ENCODE data around the gene LCMT1.
"Not testable (repeated sequence)": the region's sequence is repeated elsewhere in the genome, so short reads cannot be mapped to it uniquely, and the experiment has no call there.

The LCMT1 gene

DNA sequence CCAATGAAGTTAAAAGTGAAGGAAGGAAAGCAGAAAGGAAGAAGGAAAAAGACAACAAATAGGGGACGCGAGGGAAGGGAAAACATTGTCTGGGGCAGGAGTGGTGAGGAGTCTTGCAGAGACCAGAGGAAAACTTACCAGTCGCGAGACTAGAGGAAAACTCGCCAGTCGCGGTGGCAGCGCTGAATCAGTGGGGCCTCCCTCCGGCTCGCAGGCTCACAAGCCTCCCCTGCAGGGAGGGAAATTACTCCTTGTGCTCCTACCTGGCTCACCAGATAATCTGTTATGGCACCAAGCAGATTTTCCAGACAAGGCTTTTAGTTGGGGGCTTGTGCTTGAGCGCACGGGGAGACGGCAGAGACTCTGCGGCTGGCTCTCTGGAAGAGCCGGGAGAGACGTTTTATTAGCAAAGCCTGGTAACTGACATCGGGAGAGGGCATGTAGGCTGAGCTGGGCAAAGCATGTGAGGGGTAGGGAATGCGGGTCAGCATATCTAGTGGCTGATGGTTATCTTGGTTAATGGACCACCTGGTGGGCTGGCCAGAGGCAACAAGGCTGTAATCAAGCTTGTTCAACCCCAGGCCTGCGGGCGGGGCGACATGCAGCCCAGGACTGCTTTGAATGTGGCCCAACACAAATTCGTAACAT lies 37.1 kb downstream of the LCMT1 start:
- no peak for FAIRE-seq

DNA sequence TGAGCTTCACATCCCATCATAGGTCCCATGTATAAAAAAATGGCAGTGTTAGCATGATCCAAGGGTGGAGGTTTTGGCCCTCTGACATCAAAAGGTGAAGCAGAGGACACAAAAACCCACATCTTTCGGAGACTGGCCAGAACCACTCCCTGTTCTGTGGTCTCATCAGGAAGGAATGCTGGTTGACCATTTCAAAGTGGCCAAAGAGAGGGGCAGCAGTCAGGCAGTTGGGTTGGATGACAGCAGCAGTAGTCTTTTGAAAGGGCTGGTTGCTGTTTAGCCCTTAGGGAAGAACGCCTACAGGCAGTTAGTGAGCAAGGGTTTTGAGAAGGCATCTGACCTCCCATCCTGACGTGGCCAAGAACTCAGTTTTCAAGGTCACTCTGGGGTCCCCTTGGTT lies 40.5 kb downstream of the LCMT1 start:
- no peak for FAIRE-seq

DNA sequence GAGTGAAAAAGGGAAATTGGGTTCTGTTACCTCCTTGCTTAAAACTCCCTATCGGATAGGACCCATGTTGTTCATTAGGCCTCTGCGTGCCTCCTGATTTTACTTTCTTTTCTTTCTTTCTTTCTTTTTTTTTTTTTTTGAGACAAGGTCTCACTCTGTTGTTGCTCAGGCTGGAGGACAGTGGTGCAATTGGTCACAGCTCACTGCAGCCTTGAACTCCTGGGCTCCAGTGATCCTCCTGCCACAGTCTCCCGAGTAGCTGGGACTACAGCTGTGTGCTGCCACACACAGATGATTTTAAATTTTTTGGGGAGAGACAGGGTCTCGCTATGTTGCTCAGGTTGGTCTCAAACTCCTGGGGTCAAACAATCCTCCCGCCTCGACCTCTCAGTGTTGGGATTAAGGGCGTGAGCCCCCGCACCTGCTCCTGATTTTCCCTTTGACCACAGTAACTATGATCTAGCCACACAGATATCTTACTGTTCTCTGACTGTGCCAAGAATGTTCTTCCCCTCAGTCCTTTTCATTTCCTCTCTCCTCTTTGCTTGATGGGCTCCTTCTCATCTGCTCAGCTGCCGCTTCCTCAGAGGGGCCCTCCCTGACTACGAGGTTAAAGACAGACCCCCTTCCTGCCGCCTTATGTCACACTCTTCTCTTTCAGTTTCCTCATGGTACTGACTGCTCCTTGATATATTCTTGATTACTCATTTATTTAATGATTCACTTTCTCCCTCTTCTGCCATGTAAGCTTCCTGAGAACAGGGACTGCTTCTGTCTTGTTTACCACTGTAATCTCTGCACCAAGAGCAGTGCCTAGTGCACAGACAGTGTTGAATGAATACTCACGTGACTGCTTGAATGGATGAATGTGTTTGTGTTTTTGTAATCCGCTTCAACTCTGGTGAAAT lies 44.3 kb downstream of the LCMT1 start:
- no peak for FAIRE-seq

DNA sequence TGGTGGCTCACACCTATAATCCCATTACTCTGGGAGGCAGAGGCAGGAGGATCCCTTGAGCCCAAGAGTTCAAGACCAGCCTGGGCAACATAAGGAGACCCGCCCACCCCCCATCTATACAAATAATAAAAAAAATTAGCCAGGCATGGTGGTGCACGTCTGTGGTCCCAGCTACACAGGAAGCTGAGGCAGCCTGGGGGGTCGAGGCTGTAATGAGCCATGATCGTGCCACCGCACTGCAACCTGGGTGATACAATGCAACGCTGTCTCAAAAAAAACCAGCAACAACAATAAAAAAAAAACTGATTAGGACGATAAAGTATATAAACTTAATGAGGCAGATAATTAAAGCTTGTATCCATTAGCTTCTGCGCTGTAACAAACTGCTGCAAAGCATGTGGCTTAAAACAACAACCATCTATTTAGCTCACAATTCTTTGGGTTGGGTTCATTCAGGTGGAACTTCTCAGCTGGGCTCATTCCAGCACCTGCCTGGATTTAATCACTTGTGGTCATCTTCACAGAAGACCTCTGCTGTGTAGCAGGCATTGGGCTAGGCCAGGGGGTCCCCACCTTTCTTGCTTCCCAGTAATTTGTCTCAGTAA lies 45.8 kb downstream of the LCMT1 start:
- FAIRE-seq = no peak

DNA sequence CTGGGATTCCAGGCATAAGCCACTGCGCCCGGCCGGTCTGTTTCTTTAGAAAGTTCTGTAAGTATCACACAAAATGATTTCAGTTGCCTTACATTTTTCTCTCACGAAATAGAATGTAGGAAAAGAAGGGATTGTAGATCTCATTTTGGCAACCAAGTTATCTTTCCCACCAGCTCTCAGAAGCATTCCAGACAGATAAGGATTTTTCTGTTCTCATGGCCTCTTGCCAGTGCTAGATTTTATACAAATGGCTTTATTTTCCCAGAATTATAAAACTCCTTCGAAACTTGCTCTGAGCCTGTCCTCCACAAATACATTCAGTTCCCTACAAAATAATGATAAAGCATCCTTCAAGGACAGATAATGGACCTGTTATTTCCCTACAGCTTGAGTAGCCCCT lies 46.9 kb downstream of the LCMT1 start:
- no peak for FAIRE-seq

DNA sequence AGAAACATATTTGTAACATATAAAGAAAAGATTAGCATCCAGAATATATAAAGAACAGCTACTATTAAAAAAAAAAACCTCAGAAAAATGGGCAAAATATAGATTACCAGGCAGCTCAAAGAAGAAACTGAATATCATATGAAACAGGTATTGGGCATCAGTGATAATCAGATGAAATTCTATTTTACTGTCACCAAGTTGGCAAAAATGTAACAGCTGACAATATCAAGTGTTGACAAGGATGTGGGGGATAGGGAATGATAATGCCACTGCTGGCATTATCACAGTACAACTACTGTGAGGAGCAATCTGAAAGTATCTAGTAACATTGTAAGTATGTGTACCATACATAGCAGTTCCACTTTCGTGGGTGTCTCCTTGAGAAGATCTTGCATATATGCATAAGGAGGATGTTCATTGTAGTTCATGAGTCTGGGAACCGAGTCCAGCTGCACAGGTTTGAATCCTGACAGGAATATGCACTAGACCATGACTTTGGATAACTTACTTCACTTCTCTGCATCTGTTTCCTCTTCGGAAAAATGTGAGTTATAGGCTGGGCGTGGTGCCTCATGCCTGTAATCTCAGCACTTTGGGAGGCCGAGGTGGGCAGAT lies 50.3 kb downstream of the LCMT1 start:
- no peak for FAIRE-seq

DNA sequence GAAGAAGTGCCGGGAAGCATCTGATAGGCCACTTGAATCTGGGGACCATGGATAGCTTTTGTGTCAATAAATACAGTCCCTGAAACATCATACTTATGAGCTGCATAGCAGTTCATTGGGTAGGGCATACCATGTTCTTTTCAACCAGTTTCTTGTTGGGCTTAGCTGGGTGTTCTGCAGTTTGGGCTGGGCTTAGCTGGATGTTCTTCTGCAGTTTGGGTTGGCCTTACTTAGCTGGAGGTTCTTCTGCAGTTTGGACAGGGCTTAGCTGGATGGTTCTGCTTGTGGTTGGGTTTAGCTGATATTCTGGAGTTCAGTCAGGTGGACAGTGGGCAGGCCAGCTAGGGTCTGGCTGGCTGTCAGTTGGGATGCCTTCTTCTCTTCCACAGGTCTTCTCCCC lies 52.1 kb downstream of the LCMT1 start:
- no peak for FAIRE-seq

DNA sequence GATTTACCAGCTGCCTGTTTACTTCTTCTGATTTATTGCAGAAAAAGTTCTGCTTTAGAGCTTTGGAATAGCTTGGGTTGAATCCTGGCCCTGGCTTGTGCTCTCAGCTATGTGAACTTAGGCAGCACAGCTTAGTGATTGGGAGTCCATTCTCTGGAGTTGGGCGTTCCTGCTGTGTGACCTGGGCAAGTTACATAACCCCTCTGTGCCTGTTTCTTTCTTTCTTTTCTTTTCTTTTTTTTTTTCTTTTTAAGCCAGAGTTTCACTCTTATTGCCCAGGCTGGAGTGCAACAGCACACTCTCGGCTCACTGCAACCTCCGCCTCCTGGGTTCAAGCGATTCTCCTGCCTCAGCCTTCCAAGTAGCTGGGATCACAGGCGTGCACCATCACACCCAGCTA lies 53.7 kb downstream of the LCMT1 start:
- no peak for FAIRE-seq

DNA sequence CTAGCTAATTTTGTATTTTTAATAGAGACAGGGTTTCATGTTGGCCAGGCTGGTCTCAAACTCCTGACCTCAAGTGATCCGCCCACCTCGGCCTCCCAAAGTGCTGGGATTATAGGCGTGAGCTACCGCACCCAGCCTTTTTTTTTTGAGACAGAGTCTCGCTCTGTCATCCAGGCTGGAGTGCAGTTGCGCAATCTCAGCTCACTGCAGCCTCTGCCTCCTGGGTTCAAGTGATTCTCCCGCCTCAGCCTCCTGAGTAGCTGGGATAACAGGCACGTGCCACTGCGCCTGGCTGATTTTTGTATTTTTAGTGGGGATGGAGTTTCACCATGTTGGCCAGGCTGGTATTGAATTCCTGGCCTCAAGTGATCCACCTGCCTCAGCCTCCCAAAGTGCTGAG lies 56.4 kb downstream of the LCMT1 start:
- not testable (repeated sequence) for FAIRE-seq

DNA sequence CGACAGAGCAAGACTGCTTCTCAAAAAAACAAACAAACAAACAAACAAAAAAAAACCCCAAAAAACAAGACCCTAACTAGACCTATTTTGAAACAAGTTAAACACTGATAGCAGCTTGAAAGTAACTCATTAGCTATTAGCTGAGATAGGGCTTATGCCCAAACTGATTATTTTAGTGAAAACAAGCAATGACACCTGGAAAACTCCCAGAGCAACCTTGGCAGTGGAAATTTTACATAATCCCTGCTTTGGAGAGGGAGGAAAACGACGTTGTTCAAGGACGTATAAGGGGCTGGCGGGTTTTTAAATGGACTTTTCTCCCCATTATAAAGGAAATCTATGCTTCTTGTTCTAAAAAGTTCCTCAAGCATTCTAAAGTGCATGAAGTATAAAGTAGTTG lies 59.8 kb downstream of the LCMT1 start:
- FAIRE-seq = no peak

DNA sequence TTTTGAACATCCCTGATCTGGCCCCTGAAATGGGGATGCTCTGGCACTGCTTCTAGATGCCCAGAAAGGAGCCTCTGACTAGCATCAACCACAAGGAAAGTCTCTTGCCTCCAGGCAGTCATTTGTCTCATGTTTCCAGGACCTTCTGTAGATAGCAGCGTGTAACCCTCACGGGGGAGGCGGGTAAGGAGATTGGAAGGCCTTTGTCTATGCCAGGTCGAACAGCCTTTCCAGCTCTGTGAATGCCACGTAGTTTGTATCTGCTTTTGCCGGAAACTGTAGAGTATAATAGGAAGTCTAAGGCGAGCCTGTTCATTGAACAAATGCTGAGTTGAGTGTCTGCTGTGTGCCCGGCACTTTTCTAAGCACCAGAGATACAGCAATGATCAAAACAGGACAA lies 61.3 kb downstream of the LCMT1 start:
- no peak for FAIRE-seq

DNA sequence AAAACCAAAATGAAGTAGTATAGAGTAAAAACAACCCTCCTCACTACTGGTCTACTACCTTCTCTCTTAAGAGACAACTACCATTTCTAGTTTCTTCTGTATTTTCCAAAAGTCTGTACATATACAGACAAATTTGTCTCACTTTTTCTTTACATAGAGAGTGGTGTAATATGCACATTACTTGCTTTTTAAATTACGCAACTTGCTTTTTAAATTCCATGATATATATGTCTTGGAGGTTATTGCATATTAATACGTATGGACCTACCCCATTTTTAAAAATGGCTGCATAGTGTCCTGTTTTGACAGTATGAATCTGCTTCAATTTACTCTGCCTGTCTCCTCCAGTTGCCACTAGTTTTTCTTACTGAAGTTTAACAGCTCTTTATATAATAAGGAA lies 62.7 kb downstream of the LCMT1 start:
- FAIRE-seq = no peak

DNA sequence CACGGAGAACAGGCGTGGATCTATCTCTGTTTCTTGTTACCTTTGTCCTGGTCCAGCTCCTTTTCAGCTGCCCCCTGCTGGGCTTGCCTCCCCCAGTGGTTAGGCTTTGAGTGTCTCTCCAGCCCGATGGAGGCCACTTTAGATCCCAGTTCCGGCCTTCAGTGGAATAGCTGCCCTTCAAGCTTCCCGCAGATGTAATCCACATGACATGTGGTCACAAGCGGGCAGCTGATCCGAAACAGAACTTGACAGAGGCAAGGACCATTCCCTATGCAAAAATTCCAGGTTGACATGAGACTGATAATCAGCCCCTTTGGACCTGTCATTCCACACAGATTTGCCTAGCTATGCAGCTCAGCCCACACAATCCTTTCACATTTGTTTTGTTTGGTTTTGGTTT lies 64.6 kb downstream of the LCMT1 start:
- no peak for FAIRE-seq

DNA sequence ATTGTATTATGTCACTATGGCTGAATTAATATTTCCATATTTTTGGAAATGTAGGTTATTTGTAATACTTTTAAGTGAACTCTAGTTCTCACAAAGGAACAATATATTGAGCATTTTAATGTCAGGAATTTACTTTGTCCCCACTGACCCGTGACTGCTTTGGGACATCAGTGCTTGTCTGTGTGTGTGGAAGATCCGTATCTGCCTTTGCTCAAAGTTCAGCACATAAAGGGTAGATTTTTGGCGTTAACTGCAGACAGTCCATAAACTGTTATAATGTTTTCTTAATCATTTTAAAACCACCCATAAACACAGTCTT lies 65.9 kb downstream of the LCMT1 start:
- FAIRE-seq = peak; percentile 82

DNA sequence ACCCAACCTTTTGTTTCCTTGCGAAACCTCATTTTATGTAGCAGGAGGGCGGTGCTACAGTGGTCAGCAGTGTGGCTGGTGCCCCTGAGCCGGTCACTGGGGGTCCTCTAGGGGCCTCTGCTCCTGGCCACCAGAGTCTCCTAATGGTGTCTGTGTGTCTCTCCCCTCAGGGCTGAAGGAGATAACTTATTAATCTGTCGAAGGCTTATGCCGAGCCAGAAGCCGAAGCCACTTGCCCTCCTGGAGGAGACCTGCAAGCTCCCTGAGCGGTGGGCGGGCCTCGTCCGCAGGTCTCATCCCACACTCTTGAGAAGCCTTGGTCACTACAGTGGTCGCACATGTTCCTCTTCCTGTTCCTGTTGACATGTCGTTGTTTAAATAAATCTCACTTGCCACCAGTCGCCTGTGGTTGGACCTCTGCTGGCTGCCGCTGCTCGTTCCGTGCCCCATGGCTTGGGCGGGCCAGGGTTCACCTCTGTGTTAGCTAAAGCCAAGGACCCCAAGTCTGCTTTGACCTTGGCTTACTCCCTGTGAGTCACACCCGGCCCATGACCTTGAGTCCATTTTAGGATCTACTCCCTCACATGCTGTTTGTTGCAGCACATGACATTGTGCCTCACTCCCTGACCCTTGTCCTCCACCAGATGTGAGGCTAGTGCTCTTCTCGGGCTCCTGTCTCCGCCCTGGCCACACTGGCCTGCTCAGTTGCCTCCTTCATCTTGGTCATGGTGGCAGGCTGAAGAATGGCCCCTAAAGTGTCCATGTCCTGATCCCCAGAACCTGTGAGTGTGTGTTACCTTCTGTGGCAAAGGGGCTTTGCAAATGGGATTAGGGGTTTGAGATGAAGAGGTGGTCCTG lies 66.5 kb downstream of the LCMT1 start:
- FAIRE-seq = no peak

DNA sequence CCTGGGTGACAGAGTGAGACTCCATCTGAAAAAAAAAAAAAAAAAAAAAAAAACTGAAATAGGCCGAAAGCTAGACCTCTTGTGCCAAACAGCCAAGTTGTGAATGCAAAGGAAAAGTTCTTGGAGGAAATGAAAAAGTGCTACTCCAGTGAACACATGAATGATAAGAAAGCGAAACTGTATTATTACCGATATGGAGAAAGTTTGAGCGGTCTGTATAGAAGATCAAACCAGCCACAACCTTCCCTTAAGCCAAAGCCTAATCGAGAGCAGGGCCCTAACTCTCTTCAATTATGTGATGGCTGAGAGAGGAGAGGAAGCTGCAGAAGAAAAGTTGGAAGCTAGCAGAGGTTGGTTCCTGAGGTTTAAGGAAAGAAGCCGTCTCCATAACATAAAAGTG lies 69.7 kb downstream of the LCMT1 start:
- not testable (repeated sequence) for FAIRE-seq

DNA sequence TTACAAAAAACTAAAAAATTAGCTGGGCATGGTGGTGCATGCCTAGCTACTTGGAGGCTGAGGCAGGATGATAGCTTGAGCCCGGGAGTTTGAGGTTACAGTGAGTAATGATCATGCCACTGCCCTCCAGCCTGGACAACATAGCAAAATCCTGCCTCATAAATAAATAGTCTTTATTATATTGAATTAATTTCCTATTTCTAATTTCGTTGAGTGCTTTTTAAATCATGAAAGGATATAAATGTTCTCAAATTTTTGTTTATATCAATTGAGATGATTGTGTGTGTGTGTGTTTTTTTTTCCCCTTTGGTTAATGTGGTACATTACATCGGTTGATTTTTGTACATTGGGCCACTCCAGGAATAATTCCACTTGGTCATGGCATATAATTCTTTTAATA lies 73.2 kb downstream of the LCMT1 start:
- no peak for FAIRE-seq

DNA sequence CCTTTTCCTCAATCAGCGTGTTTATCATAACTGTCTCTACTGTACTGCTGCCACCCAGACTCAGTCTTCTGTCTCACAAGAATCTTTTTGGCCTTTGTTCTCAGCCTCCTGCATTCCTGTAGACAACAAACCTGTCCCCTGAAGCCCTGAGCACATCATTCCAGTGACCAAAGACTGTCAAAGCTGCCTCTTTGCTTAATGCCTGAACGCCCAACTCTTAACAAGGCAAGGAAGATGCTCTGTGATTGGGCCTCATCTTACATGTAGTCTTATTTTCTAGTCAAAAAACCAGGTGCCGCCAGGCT lies 75.9 kb downstream of the LCMT1 start:
- FAIRE-seq = no peak

DNA sequence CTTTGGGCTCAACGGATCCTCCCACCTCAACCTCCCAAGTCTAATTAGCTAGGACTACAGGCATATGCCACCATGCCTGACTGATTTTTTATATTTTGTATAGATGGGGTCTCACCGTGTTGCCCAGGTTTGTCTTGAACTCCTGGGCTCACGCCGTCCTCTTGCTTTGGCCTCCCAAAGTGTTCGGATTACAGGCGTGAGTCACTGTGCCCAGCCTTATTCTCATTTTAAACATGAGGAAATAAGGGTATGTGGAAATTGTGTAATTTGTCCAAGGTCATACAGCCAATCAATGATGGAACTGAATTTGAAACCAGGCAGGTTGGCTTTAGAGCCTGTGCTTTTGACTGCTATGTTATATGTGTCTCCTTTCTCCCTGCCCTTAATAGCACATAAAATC lies 77.8 kb downstream of the LCMT1 start:
- no peak for FAIRE-seq

DNA sequence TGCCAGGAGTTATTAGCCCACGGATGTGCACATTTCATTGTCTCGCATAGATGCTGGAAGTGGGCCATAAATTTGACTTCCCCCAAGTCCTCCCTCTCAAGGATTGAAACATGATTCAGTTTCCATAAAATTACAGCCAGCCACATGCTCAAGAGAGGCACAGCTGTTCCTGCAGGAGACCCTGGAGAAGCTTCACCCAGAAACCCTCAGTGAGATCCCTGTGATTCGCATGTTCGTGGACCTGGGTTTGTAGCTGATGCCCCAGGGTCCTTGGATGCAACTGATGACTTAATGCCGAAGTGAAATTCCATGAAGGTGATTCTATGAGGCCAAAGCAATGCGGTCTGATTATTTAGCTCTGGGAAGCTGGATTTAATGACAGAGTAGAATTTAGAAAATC lies 80.6 kb downstream of the LCMT1 start:
- FAIRE-seq = peak; percentile 59

DNA sequence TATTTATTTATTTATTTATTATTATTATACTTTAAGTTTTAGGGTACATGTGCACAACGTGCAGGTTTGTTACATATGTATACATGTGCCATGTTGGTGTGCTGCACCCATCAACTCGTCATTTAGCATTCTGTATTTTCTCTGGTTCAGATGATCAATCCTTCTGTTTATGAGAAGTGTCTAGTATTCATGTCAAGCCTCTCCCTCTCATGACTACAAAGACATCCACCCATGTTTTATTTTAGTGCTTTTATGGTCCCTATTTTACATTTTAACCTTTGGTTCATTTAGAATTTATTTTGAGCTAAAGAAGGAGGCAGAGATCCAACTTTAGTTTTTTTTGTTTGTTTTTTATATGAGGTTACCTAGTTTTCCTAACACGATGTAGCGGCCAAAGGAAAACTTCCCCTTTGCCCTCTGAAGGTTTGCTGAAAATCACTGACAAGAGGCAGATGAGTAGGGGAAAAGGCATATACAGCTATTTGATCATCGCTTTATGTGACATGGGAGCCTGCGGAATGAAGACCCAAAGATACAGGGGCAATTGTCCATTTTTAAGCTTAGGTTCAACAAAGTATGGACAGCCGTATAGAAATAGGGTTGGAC lies 82.8 kb downstream of the LCMT1 start:
- peak; percentile 84 for FAIRE-seq

DNA sequence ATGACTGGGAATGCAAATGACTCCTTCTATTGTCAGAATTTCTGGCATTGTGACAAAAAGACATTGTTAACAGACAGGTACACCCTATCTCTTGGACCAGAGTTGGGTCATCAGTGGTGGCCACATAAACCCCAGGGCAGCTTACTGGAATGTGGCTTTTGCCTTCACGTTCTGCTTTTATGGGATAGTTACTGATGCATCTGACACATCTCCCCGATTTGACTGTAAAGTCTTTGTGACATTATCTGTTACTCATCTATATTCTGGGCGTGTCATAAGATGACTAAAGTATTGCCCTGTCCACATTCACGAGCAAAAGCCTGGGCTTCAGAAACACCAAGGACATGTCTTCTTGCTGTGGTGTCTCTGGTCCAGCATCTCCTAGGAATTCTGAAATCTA lies 86.5 kb downstream of the LCMT1 start:
- no peak for FAIRE-seq

DNA sequence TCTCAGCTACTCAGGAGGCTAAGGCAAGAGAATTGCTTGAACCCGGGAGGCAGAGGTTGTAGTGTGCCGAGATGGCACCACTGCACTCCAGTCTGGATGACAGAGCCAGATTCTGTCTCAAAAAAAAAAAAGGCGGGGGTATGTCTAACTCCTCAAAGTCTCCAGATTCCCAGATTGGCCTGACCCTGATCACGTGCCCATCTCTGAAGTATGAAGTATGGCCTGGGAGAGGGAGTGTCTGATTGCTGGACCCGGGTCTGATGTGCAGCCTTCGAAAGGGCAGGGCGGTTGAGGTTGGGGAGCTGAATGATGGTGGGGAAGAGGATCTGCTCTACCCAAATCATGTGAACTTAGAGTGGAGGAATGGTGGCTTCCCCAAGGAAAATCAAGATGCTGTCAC lies 87.9 kb downstream of the LCMT1 start:
- FAIRE-seq = no peak
